GM23248 (cell line): ENCODE data around the gene NR4A3. TPM values are rescaled to one million over a fixed set of nuclear protein-coding genes. Genes with fewer than 3 reads are reported as not detected.

Experiments used
- DNase-seq: peaks from one replicate; pipeline ENCODE4 v3.0.0-alpha.2; 2015
- H2AFZ ChIP-seq: fragments of 200-600 bp; sonication (generic); 2 replicates; pipeline ENCODE4 v1.6.1; 2016; ENCODE audit warnings: antibody characterized with exemption
- H3F3A ChIP-seq: fragments of 200-600 bp; sonication (generic); 2 replicates; pipeline ENCODE4 v1.6.1; 2016; ENCODE audit warnings: mild to moderate bottlenecking, antibody characterized with exemption, mixed run types; ENCODE audit not compliant: insufficient read depth
- H3K27ac ChIP-seq: fragments of 200-600 bp; sonication (generic); 2 replicates; pipeline ENCODE4 v1.5.1; 2016; ENCODE audit warnings: mild to moderate bottlenecking
- H3K27me3 ChIP-seq: fragments of 200-600 bp; sonication (generic); replicated peaks from 2 replicates; pipeline ENCODE4 v1.6.1; 2016; ENCODE audit warnings: mild to moderate bottlenecking; ENCODE audit not compliant: insufficient read depth
- H3K36me3 ChIP-seq: fragments of 200-600 bp; sonication (generic); 2 replicates; pipeline ENCODE4 v1.6.1; 2016; ENCODE audit warnings: low read depth, mild to moderate bottlenecking
- H3K4me1 ChIP-seq: fragments of 200-600 bp; sonication (generic); 2 replicates; pipeline ENCODE4 v1.6.1; 2016; ENCODE audit warnings: mild to moderate bottlenecking; ENCODE audit not compliant: insufficient read depth
- H3K4me2 ChIP-seq: fragments of 200-600 bp; sonication (generic); one replicate; pipeline ENCODE4 v1.6.1; 2016; ENCODE audit warnings: mild to moderate bottlenecking; ENCODE audit not compliant: unreplicated experiment
- H3K4me3 ChIP-seq: fragments of 200-600 bp; sonication (generic); 2 replicates; pipeline ENCODE4 v1.5.1; 2016; ENCODE audit warnings: mild to moderate bottlenecking
- H3K79me2 ChIP-seq: fragments of 200-600 bp; sonication (generic); 2 replicates; pipeline ENCODE4 v1.6.1; 2016; ENCODE audit warnings: mild to moderate bottlenecking; ENCODE audit not compliant: insufficient read depth
- H3K9ac ChIP-seq: fragments of 200-600 bp; sonication (generic); 2 replicates; pipeline ENCODE4 v1.6.1; 2016; ENCODE audit warnings: mild to moderate bottlenecking
- H3K9me2 ChIP-seq: fragments of 200-600 bp; sonication (generic); 2 replicates; pipeline ENCODE4 v1.6.1; 2016; ENCODE audit warnings: mixed run types, mild to moderate bottlenecking, moderate library complexity; ENCODE audit not compliant: insufficient read depth
- H3K9me3 ChIP-seq: fragments of 200-600 bp; sonication (generic); one replicate; pipeline ENCODE4 v1.6.1; 2017; ENCODE audit warnings: low read depth
- H4K20me1 ChIP-seq: fragments of 200-600 bp; sonication (generic); 2 replicates; pipeline ENCODE4 v1.6.0; 2016; ENCODE audit not compliant: insufficient read depth
- EZH2 ChIP-seq: fragments of 200-600 bp; sonication (generic); IDR thresholded peaks from 2 replicates; pipeline ENCODE4 v1.6.1; 2018; ENCODE audit warnings: antibody characterized with exemption, mild to moderate bottlenecking; ENCODE audit not compliant: insufficient read depth, poor library complexity, severe bottlenecking
- EZH2phosphoT487 ChIP-seq: fragments of 200-600 bp; sonication (generic); IDR thresholded peaks from 2 replicates; pipeline ENCODE4 v1.6.1; 2018; ENCODE audit warnings: antibody characterized with exemption, moderate library complexity, mild to moderate bottlenecking, low read depth; ENCODE audit not compliant: insufficient read depth
- WGBS, 2 experiments: methylation state at CpG; one replicate each; pipeline ENCODE4 v1.1.6; 2015 to 2017; ENCODE audit warnings: low lambda C conversion rate in 2 of 2, low coverage in 1 of 2; ENCODE audit errors: missing lambda C conversion rate in 2 of 2; 5-methylcytosine and 5-hydroxymethylcytosine counted together
- in situ Hi-C: fragments of 300-500 bp; cut with MboI; formaldehyde crosslinking; loops from 2 replicates; pipeline ENCODE4 v1.15.0; 2020
- polyA plus RNA-seq: library from polyadenylated mRNA; unstranded; fragments of >200 nt; fragmentation: Nextera tagmentation; extraction: Ambion mirVana; gene quantifications from 2 replicates; pipeline ENCODE4 v1.2.1, GENCODE V29; 2016
- total RNA-seq: library from RNA; depleted of rRNA; stranded (reverse); fragments of >200 nt; shearing (Covaris generic); gene quantifications from 2 replicates; pipeline ENCODE4 v1.2.3, GENCODE V29; 2014

NR4A3 gene
- total and polyA plus RNA-seq, 2 experiments from 2014 or later = 1.0 to 1.4 TPM

DNA sequence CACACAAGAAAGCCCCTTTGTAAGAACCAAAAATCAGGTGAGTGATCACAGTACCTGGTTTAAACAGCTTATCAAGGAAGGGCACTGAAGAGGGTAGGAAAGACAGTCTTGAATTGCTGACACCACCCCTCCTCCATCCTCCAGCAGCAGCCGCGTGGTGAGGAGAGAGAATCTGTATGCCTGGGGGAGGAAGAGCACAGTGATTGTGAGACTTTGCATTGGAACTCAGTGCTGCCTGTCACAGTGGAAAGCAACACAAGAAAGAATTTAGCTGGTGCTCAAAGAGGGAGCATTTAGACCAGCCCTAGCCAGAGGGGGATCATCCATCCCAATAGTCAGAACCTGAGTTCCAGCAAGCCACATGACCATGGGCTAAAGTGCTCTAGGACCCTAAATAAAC, 73.1 kb downstream of the NR4A3 start:
- in situ Hi-C loops = no loop called here
- Histone ChIP-seq H2AFZ (no peak overlapping the region), H3K36me3 (no peaks in the 10 kb centered on the region), H3K9me3 (no peaks in the 10 kb centered on the region), H3K9me2 (no peaks in the 10 kb centered on the region), H3K9ac (no peak overlapping the region), H3K79me2 (no peaks in the 10 kb centered on the region), H3K27ac (no peak overlapping the region), H3K4me3 (no peak overlapping the region), H3K4me2 (no peak overlapping the region), H3F3A (no peaks in the 10 kb centered on the region), H3K27me3 (peaks cover 23% of the 10 kb centered on the region), H3K4me1 (no peaks in the 10 kb centered on the region), H4K20me1 (no peaks in the 10 kb centered on the region)
- WGBS, 2 experiments = 34 to 43% methylated on average over 2 of the region's 2 CpGs
- no peak for TF ChIP-seq EZH2
- DNase-seq = no peak

DNA sequence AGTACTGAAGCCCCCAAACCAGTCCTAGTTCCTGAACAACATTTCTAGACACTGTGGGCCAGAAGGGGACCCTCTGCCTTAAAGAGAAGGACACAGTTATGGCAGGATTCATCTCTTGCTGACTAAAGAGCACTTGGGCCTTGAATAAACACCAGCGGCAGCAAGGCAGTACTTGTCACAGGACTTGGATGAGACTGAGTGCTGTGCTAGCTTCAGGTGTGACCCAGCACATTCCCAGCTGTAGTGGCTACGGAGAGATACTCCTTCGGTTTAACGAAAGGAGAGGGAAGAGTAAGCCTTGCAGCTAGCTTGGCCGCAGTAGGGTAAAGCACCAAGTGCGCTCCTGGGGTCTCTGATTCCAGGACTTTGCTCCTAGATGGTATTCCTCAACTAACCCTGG, 73.8 kb downstream of the NR4A3 start:
- Histone ChIP-seq H3K9ac (no peak overlapping the region), H4K20me1 (no peaks in the 10 kb centered on the region), H3K4me2 (no peak overlapping the region), H3K4me3 (no peak overlapping the region), H3K27ac (no peak overlapping the region), H3K9me3 (no peaks in the 10 kb centered on the region), H3K36me3 (no peaks in the 10 kb centered on the region), H3F3A (no peaks in the 10 kb centered on the region), H2AFZ (no peak overlapping the region), H3K9me2 (no peaks in the 10 kb centered on the region), H3K4me1 (no peaks in the 10 kb centered on the region), H3K79me2 (no peaks in the 10 kb centered on the region), H3K27me3 (peaks cover 23% of the 10 kb centered on the region)
- WGBS, 2 experiments = 82% methylated on average over 6 of the region's 6 CpGs
- no peak for DNase-seq
- no peak for TF ChIP-seq EZH2phosphoT487
- no peak for TF ChIP-seq EZH2
- in situ Hi-C loops = no loop called here

DNA sequence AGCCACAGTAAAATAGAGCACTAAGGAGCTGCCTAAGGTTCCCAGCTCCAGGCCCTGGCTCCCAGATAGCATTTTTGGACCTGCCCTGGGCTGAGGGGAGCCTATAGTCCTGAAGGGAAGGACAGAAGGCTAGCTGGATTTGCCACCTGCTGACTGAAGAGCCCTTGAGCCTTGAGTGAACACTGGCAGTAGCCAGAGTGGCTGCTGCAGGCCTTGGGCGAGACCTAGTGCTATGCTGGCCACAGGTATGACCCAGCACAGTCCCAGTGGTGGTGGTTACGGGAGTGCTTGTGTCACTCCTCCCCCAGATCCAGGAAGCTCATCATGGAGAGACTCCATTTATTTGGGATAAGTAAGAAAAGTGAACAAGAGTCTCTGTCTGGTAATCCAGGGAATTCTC, 74.4 kb downstream of the NR4A3 start:
- no peaks in the 10 kb centered on the region for H4K20me1 ChIP-seq
- no peaks in the 10 kb centered on the region for H3F3A ChIP-seq
- H3K4me2 ChIP-seq = no peak overlapping the region
- no peaks in the 10 kb centered on the region for H3K9me2 ChIP-seq
- H3K9me3 ChIP-seq = no peaks in the 10 kb centered on the region
- no peak overlapping the region for H2AFZ ChIP-seq
- no peak for TF ChIP-seq EZH2
- TF ChIP-seq EZH2phosphoT487 = no peak
- DNase-seq = no peak
- no peak overlapping the region for H3K27ac ChIP-seq
- H3K4me3 ChIP-seq = no peak overlapping the region
- peaks cover 22% of the 10 kb centered on the region for H3K27me3 ChIP-seq
- in situ Hi-C loops = no loop called here
- H3K9ac ChIP-seq = no peak overlapping the region
- 74 to 86% methylated on average over 2 of the region's 2 CpGs for WGBS, 2 experiments
- H3K79me2 ChIP-seq = no peaks in the 10 kb centered on the region
- H3K36me3 ChIP-seq = no peaks in the 10 kb centered on the region
- no peaks in the 10 kb centered on the region for H3K4me1 ChIP-seq

DNA sequence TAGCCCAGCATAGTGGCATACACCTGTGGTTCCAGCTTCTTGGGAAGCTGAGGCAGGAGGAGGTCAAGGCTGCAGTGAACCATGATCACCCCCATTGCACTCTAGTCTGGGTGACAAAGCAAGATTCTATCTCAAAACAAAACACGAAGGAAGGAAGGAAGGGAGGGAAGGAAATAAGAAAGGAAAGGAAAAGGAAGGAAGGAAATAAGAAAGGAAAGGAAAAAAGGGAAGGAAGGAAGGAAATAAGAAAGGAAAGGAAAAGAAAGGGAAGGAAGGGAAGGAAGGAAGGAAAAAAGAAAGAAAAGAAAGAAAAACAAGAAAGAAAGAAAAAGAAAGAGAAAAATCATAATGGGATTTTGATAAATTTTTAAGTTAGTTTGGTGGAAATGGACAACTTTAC, 81.7 kb downstream of the NR4A3 start:
- H4K20me1 ChIP-seq = no peaks in the 10 kb centered on the region
- DNase-seq = no peak
- 77 to 89% methylated on average over 1 of the region's 1 CpG for WGBS, 2 experiments
- H3F3A ChIP-seq = peaks cover 9% of the 10 kb centered on the region
- no peak overlapping the region for H3K27ac ChIP-seq
- H3K36me3 ChIP-seq = no peaks in the 10 kb centered on the region
- no peak for TF ChIP-seq EZH2phosphoT487
- no peak for TF ChIP-seq EZH2
- in situ Hi-C loops = no loop called here
- no peak overlapping the region for H2AFZ ChIP-seq
- no peaks in the 10 kb centered on the region for H3K9me3 ChIP-seq
- H3K27me3 ChIP-seq = 0 out of 2 replicates have a peak, but pooled peaks cover 4% of the 10 kb centered on the region
- no peak overlapping the region for H3K9ac ChIP-seq
- no peak overlapping the region for H3K4me3 ChIP-seq
- H3K4me2 ChIP-seq = no peak overlapping the region
- peaks cover 13% of the 10 kb centered on the region for H3K79me2 ChIP-seq
- 0 out of 2 replicates have a peak, but pooled peaks cover 5% of the 10 kb centered on the region for H3K4me1 ChIP-seq
- no peaks in the 10 kb centered on the region for H3K9me2 ChIP-seq
